ENCODE results near the gene SRC. TPM values are rescaled to one million over a fixed set of nuclear protein-coding genes. Genes with fewer than 3 reads are reported as not detected.

SRC gene
- total and polyA plus RNA-seq, 2 of the 8 experiments (the other 6 are each of a cell fraction or from before 2014, with no cell fraction given): 27.6 to 28.8 TPM

DNA sequence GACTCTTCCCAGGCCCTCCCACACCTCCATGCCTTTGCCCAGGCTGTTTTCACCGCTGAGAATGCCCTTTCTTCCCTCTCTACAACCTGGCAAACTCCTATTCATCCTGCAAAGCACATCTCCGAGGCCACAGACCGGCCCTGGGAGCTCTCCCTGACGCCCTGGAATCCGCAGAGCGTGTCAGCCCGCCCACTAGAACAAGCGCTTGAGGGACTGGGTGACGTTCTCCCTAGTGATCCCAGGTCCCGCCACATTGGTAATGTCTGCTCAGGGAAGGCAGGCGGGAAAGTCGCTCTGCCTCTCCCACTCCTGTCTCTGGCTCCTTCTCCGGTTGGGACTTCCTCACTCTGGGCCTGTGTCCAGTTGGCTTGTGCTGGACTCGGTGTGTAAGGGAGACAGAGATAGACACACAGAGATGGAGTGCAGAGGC, 61.6 kb downstream of the SRC start (continued):
- TF ChIP-seq CBX8 (IDR thresholded peaks at IDR 0.05; ENCODE audit: borderline replicate concordance, low read depth, low read length): no peak
- no peak for TF ChIP-seq CEBPB (IDR thresholded peaks at IDR 0.05; ENCODE audit: low read depth, low read length)
- no peak for TF ChIP-seq KDM5A (IDR thresholded peaks at IDR 0.05; ENCODE audit: low read length)
- TF ChIP-seq CHD2 (IDR thresholded peaks at IDR 0.05; ENCODE audit: low read length): no peak
- TF ChIP-seq JUN (IDR thresholded peaks at IDR 0.05; ENCODE audit: low read depth, low read length): no peak
- TF ChIP-seq, protein P1, sequence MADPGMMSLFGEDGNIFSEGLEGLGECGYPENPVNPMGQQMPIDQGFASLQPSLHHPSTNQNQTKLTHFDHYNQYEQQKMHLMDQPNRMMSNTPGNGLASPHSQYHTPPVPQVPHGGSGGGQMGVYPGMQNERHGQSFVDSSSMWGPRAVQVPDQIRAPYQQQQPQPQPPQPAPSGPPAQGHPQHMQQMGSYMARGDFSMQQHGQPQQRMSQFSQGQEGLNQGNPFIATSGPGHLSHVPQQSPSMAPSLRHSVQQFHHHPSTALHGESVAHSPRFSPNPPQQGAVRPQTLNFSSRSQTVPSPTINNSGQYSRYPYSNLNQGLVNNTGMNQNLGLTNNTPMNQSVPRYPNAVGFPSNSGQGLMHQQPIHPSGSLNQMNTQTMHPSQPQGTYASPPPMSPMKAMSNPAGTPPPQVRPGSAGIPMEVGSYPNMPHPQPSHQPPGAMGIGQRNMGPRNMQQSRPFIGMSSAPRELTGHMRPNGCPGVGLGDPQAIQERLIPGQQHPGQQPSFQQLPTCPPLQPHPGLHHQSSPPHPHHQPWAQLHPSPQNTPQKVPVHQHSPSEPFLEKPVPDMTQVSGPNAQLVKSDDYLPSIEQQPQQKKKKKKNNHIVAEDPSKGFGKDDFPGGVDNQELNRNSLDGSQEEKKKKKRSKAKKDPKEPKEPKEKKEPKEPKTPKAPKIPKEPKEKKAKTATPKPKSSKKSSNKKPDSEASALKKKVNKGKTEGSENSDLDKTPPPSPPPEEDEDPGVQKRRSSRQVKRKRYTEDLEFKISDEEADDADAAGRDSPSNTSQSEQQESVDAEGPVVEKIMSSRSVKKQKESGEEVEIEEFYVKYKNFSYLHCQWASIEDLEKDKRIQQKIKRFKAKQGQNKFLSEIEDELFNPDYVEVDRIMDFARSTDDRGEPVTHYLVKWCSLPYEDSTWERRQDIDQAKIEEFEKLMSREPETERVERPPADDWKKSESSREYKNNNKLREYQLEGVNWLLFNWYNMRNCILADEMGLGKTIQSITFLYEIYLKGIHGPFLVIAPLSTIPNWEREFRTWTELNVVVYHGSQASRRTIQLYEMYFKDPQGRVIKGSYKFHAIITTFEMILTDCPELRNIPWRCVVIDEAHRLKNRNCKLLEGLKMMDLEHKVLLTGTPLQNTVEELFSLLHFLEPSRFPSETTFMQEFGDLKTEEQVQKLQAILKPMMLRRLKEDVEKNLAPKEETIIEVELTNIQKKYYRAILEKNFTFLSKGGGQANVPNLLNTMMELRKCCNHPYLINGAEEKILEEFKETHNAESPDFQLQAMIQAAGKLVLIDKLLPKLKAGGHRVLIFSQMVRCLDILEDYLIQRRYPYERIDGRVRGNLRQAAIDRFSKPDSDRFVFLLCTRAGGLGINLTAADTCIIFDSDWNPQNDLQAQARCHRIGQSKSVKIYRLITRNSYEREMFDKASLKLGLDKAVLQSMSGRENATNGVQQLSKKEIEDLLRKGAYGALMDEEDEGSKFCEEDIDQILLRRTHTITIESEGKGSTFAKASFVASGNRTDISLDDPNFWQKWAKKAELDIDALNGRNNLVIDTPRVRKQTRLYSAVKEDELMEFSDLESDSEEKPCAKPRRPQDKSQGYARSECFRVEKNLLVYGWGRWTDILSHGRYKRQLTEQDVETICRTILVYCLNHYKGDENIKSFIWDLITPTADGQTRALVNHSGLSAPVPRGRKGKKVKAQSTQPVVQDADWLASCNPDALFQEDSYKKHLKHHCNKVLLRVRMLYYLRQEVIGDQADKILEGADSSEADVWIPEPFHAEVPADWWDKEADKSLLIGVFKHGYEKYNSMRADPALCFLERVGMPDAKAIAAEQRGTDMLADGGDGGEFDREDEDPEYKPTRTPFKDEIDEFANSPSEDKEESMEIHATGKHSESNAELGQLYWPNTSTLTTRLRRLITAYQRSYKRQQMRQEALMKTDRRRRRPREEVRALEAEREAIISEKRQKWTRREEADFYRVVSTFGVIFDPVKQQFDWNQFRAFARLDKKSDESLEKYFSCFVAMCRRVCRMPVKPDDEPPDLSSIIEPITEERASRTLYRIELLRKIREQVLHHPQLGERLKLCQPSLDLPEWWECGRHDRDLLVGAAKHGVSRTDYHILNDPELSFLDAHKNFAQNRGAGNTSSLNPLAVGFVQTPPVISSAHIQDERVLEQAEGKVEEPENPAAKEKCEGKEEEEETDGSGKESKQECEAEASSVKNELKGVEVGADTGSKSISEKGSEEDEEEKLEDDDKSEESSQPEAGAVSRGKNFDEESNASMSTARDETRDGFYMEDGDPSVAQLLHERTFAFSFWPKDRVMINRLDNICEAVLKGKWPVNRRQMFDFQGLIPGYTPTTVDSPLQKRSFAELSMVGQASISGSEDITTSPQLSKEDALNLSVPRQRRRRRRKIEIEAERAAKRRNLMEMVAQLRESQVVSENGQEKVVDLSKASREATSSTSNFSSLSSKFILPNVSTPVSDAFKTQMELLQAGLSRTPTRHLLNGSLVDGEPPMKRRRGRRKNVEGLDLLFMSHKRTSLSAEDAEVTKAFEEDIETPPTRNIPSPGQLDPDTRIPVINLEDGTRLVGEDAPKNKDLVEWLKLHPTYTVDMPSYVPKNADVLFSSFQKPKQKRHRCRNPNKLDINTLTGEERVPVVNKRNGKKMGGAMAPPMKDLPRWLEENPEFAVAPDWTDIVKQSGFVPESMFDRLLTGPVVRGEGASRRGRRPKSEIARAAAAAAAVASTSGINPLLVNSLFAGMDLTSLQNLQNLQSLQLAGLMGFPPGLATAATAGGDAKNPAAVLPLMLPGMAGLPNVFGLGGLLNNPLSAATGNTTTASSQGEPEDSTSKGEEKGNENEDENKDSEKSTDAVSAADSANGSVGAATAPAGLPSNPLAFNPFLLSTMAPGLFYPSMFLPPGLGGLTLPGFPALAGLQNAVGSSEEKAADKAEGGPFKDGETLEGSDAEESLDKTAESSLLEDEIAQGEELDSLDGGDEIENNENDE (IDR thresholded peaks at IDR 0.05; ENCODE audit: insufficient replicate concordance, low read length): no peak
- TF ChIP-seq, protein P2, sequence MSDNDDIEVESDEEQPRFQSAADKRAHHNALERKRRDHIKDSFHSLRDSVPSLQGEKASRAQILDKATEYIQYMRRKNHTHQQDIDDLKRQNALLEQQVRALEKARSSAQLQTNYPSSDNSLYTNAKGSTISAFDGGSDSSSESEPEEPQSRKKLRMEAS (IDR thresholded peaks at IDR 0.05): no peak
- no peak for TF ChIP-seq JUND (IDR thresholded peaks at IDR 0.05; ENCODE audit: low read length)

Data from H1 (cell line).